ENCODE measurements around the gene HMGXB3.

The HMGXB3 gene

GRCh38 chr5:150085950-150086715 lies 85.6 kb downstream of the HMGXB3 start, which contains the start of gene CSF1R:
CSF1R (minus strand) TSS chr5:150086554; CDS start chr5:150086427, 127 bp downstream.
- DNase-seq (ENCODE audit: low read depth in 3 of 3): no peak

- DNase-seq (ENCODE audit: low read depth in 3 of 3): no peak
Observed at GRCh38 chr5:150092159-150092787, 91.7 kb downstream of the HMGXB3 start.

DNA sequence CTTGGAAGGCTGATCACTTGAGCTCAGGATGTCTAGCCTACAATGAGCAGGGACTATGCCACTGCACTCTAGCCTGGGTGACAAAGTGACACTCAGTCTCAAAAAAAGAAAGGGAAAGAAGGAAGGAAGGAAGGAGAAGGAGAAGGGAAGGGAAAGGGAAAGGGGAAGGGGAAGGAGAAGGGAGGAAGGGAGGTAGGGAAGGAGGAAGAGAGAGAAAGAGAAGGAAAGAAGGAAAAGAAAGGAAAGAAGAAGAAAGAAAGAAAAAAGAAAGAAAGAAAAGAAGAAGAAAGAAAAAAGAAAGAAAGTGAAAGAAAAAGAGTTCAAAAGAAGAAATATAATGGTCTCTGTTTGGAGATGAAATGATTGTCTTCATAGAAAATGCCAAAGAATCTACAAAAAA lies 96.6 kb downstream of the HMGXB3 start:
- no peak for DNase-seq (ENCODE audit: low read depth in 3 of 3)

- DNase-seq (ENCODE audit: low read depth in 3 of 3): no peak
Observed at GRCh38 chr5:150101023-150101422, 100.5 kb downstream of the HMGXB3 start.

Data from stimulated activated CD4-positive, alpha-beta T cell treated with anti-CD3 and anti-CD28 coated beads, TNF-alpha, amount 100 ng/mL, for 48 hours (primary cell).